CD4-positive, alpha-beta T cell treated with Interleukin-1 beta for 1 hour (primary cell): Measurements from ENCODE around the gene NAPG.
"Not testable (repeated sequence)": the region's sequence is repeated elsewhere in the genome, so short reads cannot be mapped to it uniquely, and the experiment has no call there.

ENCODE experiments used
- DNase-seq, 2 donors: peaks; one replicate each; pipeline ENCODE4 v3.0.0-alpha.2; 2020 to 2022

Gene NAPG

DNA sequence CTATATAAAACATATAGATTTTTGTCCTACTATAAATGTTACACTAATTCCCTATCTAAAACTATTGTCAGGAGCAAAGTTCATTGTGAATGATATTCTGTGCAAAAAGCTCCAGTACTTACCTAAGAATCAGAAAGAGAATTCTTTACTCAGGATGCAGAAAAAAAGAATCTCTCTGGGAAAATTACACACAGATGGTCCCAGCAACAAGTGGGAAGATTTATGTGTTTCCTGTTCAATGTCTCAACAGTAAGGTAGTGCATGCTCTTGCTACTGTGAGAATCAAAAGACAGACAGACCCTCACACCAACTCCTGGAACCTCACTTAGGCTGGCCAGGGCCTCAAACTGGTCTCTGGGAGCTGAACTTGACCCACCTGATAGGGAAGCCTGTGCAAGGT, 11.2 kb upstream of the NAPG start:
- DNase-seq = no peak

DNA sequence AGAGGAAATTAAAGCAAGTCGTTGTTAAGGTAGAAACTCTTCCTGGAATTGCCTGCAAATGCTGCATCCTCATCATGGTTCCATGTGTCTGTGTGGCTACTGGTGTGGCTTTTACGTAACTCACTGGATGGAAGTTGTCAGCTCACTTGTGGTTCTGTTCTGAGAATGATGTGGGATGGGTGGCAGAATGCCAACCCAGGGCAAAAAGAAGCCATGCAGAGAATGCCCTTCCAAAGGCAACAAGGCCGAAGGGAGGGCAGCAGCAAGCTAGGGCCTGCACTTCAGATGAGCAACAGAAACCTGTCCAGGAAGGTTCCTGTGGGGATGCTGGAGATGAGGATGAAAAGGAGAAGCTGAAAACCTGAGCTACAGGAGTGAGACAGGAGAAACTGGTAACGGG, 10.4 kb upstream of the NAPG start:
- DNase-seq = no peak

DNA sequence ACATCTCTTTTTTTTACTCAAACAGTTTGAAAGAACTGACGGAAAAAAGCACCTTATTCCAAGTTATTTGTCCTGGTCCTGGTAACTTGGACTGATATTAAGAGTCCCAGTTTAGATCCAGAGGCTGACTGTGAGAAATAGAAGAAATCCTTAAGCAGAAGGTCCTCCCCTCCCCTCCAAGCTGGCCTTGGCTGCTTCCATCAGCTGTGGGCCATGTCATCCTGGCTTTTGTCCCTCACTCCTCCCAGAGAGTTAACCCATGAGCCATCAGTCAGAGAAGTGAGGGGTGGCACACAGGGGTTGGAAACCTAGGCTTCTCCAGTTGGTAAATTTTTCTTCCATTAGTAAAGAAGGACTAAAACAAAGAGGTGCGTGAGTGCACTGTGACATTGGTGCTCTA, 9.7 kb upstream of the NAPG start:
- no peak for DNase-seq

DNA sequence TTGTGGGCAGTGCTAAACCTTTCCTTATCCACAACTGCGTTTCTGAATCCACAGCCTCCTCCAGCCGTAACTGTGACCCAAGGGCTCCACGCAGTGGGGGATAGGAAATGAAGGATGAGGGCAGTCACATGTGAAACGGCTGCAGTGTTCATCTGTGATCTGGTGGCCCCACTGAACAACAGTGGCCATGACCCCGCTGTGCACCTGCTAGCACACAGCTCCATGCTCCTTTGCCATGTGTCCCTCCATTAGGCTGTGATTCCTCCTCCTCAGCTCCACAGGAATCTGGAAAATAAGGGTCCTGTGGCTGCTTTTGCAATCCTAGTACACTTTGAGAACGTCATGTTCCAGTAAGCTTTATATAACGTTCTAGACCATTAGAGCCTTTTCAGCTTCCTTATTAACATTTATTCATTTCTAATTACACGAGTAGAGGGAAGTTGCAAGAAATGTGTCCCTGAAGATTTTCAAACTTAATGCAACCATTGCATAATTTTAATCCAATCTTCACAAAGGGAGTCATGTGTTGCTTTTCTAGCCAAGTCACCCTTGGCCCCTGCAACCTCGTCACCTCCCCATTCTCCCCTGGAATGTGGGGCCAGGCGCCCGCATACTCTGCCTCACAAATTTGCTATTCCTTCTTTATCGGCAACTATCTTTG, 7.1 kb upstream of the NAPG start:
- no peak for DNase-seq

DNA sequence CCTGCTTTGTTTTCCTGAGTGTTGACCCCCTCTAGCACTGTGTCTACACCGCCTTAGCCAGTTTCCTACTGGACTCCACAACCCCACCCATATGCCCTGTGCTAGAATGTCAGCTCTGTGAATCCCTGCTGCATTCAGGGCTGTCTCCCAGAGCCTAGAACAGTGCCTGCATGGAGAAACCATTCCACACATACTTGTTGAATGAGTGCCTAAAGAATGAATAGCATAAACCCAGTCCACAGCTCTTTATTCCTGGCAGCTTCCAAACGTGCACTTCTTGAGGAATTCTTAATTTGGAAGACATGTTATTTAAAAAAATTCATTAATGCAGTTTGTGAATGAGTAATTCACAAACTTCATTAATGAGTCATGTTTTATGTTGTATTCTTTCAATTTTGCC, 6.5 kb upstream of the NAPG start:
- DNase-seq = no peak

DNA sequence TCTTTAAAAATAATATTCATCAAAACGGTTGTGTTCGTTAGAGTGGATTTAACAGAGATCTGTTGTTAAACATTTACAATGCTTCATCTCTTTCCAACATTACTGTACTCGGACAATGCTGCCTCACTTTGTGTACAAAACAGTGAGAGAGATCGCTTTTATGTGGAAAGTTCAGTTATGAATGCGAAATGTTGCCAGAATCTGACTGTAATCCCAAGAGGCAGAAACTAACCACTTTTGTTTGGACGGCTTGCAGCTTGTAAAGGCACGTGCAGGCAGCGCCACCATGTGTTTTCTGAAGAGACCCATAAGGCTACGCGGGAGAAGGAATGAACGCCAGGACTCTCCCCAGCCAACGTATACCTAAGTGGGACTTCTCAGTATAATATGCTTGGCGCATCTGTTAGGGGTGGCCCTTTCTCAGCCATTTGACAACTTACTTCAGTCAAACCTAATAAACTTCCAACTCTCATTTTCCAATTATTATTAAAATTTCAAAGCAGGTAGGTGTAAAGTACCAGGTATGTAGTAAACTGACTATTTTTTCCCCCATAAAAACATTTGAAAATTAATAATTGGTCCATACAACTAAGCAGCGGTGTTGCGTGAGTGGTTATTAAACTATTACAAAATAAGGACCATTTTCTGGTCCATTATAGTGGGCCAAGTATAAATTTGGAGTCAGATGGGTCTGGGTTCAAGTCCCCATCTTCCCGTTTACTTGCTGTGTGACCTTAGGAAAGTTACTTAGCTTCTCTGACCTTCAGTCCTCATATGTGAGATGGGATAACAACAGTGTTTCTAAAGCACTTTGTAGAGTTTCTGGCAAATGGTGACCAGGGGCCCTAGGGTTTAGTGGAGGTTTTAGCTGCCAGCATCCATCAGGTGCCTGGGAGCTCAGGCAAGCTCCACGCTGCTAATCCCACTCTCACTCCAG, 5.6 kb upstream of the NAPG start:
- DNase-seq = peak; percentile 63 to 70

DNA sequence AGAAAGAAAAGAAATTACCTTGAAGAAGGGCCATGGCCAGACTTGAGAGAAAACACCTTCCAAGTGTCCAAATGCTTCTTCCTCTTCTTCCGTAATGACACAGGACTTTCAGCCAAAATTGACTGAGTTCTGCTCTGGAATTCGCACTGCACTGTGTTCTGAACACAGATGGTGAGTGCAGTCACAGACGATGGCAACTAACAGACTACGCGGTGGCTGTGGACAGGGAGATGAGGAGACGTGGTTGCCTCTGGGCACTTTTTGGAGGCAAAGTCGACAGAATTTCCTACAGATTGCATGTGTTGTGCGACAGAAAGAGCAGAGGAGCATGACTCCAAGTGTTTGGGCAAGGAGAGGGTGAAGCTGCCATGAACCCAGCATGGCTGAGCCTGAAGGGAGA, 4.3 kb upstream of the NAPG start:
- DNase-seq = no peak

DNA sequence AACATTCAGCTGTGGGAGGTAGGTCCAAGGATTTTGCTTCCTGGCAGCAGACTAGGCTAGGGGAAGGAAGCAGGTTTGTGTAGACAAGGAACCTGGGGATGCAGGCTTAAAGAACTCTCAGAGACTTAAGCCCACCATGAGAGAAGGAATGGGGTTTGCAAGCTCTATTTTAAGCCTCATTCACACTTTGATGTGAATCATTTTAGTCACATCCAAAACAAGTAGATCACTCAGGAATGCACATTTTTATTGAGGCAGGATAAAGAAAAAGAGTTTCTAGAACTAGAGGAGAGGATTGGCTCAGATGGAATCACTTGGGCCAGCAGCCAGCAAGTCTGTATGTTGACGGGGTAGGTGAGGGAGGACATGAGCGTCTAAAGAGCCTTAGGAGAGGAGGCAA, 3.3 kb upstream of the NAPG start:
- DNase-seq = no peak

DNA sequence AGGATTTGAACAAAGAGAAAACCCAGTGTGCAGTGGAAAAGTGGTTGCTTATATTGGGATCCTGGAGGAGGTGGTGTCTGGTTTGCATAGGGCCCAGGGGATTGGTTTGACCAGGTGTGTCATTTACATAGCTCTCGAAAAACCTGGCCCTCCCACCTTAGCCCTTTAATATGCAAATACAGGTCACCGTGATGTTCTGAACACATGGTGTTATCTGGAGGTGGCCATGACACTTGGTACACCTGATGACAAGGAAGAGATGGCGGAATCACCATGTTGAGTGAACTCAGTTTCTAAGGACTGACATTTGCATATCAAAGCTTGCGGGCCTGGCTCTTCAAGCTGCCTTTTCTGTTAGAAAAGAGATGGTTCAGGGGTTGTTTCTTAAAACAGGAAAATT, 2.3 kb upstream of the NAPG start:
- no peak for DNase-seq

DNA sequence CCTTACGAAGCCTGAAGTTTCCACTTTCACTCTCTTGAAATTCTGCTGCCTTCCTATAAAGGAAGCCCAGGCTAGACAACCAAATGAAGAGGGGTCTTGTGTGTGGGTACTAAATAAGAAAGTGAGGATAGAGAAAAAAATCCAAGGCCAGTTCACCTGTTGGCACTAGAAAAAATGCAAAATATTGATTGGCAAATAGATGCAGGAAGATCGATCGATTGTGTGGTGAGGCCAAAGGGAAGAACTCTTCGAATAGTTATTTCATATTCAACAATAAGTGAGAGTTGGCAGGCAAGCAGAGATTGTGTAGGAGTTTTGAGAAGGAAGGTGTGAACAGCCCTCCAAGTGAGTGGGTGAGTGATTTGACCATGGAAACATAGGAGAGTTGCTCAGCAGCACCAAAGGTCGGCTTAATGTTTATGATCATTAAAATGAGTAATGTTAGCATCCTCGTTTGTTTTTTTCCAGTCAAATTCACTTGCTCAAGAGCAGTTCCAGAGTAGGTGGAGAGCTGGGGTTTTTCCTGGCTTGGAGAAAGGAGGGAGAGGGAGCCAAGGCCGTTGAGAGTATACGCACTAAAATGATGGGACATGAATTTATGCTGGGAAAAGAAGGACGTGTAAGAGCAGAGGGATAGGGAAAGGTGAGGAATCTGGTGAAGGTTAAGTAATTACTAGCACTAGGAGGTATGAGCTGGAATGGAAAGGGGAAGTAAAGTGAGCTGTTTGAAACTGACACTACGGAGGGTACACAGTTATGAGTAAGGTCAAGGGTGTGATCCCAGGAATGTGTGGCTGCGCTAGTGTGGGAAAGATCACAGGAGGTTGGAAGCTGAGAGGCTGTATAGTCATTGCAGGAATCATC, 1.1 kb upstream of the NAPG start:
- DNase-seq = no peak

DNA sequence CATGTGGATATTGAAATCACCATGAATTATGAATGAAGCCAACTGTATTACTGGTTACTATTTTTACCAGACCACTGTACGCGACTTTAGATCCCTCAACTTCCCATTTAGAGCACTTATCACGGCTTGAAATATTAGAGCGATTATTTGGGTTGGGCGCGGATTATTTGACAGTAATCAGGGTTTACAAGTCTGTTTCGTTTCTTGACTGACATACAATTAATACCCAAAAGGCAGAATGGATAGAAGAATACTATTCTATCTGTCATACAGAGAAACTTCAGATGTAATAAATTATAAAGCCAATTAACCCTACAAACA, 496 bp upstream of the NAPG start:
- DNase-seq = no peak

DNA sequence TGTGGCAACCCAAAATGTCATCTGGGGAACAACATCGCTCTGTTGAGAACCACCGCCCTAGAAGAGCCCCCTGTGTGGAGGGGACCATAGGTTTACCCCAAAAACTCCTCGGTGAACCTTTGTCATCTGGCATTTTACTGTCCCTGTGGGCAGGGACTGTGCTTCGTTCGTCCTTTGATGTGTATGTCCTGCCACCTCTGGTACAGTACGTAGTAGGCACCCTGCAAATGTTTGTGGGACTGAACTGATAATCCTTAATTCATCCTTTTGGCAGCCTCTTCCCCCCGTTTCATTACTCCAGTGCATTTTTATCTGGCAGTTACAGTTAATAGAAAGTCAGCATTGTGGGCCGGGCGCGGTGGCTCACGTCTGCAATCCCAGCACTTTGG, 728 bp downstream of the NAPG start:
- no peak for DNase-seq

DNA sequence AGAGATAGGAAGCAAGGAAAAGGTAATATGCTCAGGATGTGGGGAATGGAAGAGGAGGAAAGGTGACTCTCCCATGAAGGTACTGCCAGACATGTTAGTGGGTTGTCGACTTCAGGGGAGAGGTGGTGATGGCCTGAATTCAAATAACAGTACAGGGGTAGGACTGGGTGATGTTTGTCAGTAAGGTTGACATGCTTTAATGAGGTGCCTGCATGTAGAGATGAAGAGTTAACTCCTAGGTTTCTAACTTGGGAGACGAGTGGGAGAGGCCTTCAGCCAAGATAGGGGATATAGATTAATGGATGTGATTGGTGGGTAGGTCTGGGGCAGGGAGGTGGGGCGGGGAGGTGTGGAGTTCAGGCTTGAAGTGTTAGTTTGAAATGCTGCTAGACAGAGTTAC, 2.6 kb downstream of the NAPG start:
- no peak for DNase-seq

DNA sequence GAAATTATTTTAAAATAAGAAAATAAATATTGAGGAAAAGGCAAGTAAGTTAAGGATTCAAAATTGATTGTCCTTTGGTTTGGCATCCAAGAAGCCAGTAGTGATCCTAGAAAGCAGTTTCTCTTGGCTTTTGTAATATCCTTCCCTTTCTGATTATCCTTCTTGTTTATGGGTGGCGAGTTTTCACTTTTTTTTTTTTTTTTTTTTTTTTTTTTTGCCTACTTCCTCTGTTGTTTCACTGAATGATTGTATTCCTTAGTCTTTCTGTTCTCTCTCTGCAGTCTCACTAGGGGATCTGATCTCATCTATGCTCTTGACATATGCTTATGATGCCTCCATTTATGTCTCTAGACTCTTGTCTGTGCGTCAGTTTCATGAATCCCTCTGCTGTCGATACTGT, 4.2 kb downstream of the NAPG start:
- DNase-seq = no peak

DNA sequence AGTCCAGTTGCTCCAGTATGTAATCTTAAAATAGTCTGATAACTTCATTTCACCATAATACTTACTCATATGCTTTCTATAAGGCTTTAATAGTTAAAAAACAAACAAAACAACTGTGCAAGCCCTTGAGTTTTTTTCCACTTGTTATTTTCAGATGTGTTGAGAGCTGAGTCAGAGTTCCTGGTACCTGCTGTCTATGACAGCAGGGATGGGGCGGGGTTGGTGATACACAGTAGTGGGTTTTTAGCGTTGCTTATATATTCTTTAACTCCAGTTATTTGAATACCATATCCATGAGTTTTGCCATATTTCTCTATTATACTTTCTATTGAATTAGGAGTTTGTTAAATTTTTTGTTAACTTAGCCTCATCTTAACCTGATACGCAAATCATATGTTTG, 5.0 kb downstream of the NAPG start:
- no peak for DNase-seq

DNA sequence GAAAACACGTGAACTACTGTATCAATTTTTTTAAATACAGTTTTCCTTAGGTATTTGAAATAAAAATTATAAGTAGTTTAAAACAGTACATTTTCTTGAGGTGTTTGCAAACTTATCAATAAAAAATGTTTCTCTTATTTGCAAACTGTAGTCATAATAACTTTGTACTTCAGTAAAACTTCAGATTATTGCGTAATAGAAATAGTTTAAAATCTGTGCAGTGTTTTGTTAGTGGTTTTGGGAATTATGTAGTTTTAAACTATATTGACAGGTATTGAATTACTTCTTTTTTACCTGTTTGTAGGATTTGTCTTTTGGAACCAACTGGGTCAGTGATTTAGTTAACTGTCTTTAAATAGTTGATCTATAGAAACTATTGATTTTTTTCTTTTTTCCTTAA, 7.3 kb downstream of the NAPG start:
- no peak for DNase-seq

DNA sequence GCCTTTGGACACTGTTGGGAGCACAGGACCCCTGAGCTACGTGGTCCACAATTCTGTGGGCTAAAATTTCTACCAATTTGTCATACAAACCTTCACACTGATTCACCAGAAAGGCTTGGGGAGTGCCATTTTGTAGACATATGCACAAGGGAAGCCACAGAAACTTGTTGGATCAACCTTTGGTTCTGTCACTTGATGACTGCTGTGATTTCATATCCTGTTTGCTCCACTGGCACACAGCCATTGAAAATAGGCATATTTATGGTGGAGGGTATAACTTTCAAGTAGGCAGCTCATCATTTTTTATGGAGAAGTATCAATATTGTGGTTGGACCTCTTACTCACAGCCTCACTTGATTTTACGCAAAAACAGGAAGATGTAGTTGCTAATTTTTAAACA, 10.5 kb downstream of the NAPG start:
- no peak for DNase-seq

DNA sequence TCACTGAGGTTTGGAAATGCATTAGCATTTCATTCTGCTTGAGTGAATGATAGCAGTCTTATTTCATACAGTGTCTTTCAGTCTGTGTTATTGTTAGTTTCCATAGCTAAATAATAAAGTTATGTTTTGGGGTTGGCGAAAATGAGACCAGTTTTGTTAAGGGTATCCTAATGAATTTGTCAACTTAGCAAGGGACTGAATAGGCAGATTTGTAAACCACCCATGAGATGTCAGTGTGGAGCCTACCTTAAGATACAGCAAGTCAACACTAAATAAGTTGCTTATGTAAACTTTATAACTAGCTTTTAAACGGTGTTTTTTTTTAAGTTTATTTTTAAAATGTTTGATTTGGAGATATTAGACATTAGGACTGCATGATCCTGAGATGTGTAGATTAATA, 11.9 kb downstream of the NAPG start:
- DNase-seq = no peak

DNA sequence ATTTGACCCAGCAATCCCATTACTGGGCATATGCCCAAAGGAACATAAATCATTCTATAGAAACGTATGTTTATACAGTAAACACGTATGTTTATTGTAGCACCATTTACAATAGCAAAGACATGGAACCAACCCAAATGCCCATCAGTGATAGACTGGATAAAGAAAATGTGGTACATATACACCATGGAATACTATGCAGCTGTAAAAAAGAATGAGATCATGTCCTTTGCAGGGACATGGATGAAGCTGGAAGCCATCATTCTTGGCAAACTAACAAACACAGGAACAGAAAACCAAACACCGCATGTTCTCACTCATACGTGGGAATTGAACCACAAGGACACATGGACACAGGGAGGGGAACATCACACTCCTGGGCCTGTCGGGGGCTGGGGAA, 13.3 kb downstream of the NAPG start:
- not testable (repeated sequence) for DNase-seq

DNA sequence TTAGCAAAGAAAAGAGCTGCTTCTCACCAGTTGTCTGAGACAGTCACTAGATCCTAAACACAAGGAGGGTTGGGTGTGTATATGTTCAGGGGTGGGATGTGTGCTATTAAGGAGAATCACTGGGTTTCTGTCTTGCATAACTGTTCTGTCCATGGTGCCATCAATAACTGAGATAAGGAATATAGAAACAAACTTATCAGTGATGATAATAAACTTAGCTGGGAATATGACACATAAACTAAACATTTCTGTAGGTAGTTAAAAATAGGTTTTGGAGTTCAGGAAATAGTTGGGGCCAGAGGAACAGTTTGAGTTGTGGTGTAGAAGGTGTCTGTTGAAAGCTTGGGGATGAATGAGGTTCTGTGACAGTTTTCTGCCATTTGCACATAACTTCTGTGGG, 17.4 kb downstream of the NAPG start:
- DNase-seq = no peak

DNA sequence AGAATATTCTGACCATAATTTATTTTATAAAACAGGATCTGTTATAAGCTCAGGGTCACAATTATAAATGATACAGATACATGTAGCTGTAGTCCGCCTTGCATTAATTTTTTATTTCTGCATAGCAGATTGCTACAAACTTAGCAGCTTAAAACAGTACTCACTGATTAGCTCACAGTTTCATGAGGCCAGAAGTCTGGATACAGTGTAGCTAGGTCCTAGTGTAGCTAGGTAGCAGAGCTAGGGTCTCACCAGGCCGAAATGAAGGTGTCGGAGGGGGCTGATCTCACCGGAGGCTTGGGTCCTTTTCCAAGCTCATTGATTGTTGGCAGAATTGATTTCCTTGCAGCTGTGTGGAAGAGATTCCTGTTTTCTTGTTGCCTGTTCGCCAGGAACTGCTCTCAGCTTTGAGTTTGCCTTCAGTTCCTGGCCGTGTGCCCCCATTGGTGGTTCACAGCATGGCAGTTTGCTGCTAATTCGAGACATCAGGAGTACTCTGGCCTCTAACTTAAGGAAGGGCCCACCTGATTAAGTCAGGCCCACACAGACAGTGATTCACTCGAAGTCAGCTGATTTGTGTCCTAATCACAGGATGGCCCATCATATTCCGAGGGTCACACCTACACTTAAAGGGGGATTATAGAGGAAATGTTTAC, 18.4 kb downstream of the NAPG start:
- DNase-seq = no peak

DNA sequence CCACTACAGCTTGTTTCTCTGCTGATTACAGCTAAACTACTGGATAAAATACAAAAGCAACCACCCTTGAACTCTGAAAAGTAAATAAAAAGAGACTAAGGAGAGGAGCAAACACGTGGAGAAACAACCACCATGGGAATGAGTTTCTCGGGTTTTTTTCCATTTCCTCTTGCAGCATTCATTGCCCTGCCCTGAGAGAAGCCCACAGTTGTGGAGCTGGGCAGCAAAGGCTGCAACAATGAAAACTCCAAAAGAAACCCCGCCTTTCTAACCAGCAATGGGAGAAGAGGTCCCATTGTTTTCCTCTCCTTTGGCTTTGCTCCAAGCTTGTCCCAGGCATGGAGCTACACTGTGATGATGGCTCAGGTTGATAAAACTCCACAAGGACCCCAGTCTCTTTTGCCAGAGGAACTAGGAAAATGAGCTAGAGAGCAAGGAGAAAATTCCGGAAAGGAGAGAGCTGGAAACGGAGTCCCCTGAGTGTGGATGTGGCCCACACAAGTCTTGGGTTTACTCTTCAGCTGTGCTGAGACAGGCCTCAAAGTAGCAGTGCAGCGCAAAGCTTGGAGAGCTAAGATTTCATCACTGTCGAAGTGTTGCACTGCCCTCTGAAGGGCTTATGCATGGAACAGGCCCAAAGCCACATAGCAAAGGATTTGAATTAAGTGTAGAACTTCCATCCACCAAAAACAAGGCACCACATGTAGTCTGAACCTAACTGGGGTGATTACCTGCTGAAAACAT, 20.9 kb downstream of the NAPG start:
- no peak for DNase-seq

DNA sequence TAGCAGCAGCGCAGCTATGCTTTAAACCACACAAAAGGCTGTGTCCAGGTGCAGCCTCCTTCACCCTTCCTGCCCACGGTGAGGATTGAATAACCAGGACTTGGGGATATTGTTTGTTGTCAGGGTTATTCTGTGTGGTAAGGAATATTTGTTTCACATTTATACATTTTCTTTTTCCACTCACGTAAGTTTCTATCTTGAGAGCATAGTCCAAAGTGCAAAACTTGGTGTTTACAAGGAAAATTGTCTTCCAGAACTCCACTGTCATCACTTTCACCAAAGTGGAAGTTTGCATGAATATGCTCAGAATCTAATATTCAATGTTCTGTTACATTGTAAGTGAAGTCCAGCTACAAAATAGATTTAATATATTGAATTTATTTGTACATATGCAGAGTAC, 26.4 kb downstream of the NAPG start:
- no peak for DNase-seq
